CD4-positive, CD25-positive, alpha-beta regulatory T cell (primary cell): ENCODE data around the gene OGT. TPM values are rescaled to one million over a fixed set of nuclear protein-coding genes. Genes with fewer than 3 reads are reported as not detected.
"Not testable (repeated sequence)": the region's sequence is repeated elsewhere in the genome, so short reads cannot be mapped to it uniquely, and the experiment has no call there.

ENCODE experiments used
- ATAC-seq, 2 donors: fragments of 150-1000 bp; cut with Tn5 transposase; one replicate each; pipeline ENCODE4 v1.10.0; 2021; ENCODE audit warnings: low read depth in 2 of 2, moderate number of reproducible peaks in 2 of 2, moderate library complexity in 1 of 2
- DNase-seq, 3 donors: peaks; one replicate each; pipeline versions ENCODE4 v3.0.0 to v3.0.0-alpha.2; 2012 to 2022; ENCODE audit warnings: mixed read lengths in 1 of 3
- H3K27ac ChIP-seq: one replicate; pipeline ENCODE4 v1.7.0; 2013; ENCODE audit warnings: mild to moderate bottlenecking, low read length; ENCODE audit not compliant: insufficient read depth, poor library complexity, severe bottlenecking
- H3K27me3 ChIP-seq: one replicate; pipeline ENCODE4 v1.7.0; 2013; ENCODE audit warnings: low read length; ENCODE audit not compliant: control insufficient read depth, insufficient read depth
- H3K36me3 ChIP-seq: one replicate; pipeline ENCODE4 v1.7.0; 2013; ENCODE audit warnings: mild to moderate bottlenecking, low read length, moderate library complexity; ENCODE audit not compliant: control insufficient read depth, insufficient read depth
- H3K4me1 ChIP-seq: 2 replicates; pipeline ENCODE4 v1.7.0; 2013; ENCODE audit warnings: mild to moderate bottlenecking, low read length; ENCODE audit not compliant: insufficient read depth, control insufficient read depth, poor library complexity, severe bottlenecking
- H3K4me3 ChIP-seq: one replicate; pipeline ENCODE4 v1.7.0; 2013; ENCODE audit warnings: low read depth, mild to moderate bottlenecking, low read length, moderate library complexity
- H3K9me3 ChIP-seq, 2 experiments: 1 replicate in 1 of 2; 2 replicates in 1 of 2; pipeline ENCODE4 v1.7.0; 2013; ENCODE audit warnings: low read length in 2 of 2, mild to moderate bottlenecking in 1 of 2, moderate library complexity in 1 of 2; ENCODE audit not compliant: control insufficient read depth in 2 of 2
- H3K27ac Mint-ChIP-seq, 3 donors: one replicate each; pipeline ENCODE4 v1.8.0; 2020 to 2022; ENCODE audit warnings: mild to moderate bottlenecking in 3 of 3, mixed read lengths in 3 of 3, moderate library complexity in 2 of 3
- H3K27me3 Mint-ChIP-seq: one replicate; pipeline ENCODE4 v1.8.0; 2022; ENCODE audit warnings: mild to moderate bottlenecking, mixed read lengths
- H3K36me3 Mint-ChIP-seq: one replicate; pipeline ENCODE4 v1.8.0; 2020; ENCODE audit warnings: mixed read lengths
- H3K4me1 Mint-ChIP-seq, 4 donors: one replicate each; pipeline ENCODE4 v1.8.0; 2020 to 2022; ENCODE audit warnings: mixed read lengths in 4 of 4, mild to moderate bottlenecking in 1 of 4
- H3K4me3 Mint-ChIP-seq, 4 donors: one replicate each; pipeline ENCODE4 v1.8.0; 2020 to 2022; ENCODE audit warnings: mild to moderate bottlenecking in 4 of 4, mixed read lengths in 4 of 4, moderate library complexity in 3 of 4
- H3K9me3 Mint-ChIP-seq, 7 donors: one replicate each; pipeline ENCODE4 v1.8.0; 2020 to 2022; ENCODE audit warnings: mixed read lengths in 7 of 7, mild to moderate bottlenecking in 3 of 7, moderate library complexity in 2 of 7
- polyA plus RNA-seq, 4 donors: library from polyadenylated mRNA; unstranded; fragments of 300-500 nt; fragmentation: Illumina TruSeq; gene quantifications; one replicate each; pipeline ENCODE4 v1.2.3, GENCODE V29; 2021
- total RNA-seq: library from RNA; stranded (reverse); gene quantifications from one replicate; pipeline ENCODE4 v1.2.3, GENCODE V29; 2022

Gene OGT
- total RNA-seq (557 TPM), polyA plus RNA-seq (10 to 100 TPM; 27.7 to 45.3 (median 37.0) TPM)

- H3K4me1 ChIP-seq: peaks cover 11% of the 10 kb centered on the region
- Mint-ChIP-seq H3K36me3 (peaks cover 8% of the 10 kb centered on the region), H3K27ac (peak within 1 kb of the TSS; percentile 98 to 99 (median 99)), H3K4me1 (peaks cover 8 to 35% (median 16%) of the 10 kb centered on the region in 4 donors), H3K27me3 (no peaks in the 10 kb centered on the region), H3K4me3 (peak within 1 kb of the TSS; percentile 94 to 100 (median 98)), H3K9me3 (peaks cover 0 to 7% (median 0%) of the 10 kb centered on the region in 7 donors)
- no peaks in the 10 kb centered on the region for H3K9me3 ChIP-seq
- H3K36me3 ChIP-seq: peaks cover 5% of the 10 kb centered on the region
- peak within 1 kb of the TSS; percentile 93 for H3K27ac ChIP-seq
- DNase-seq: peak; percentile 85 to 98 (median 93)
- peak; percentile 79 to 80 for ATAC-seq
- peak within 1 kb of the TSS; percentile 99 for H3K4me3 ChIP-seq
- no peaks in the 10 kb centered on the region for H3K27me3 ChIP-seq
Measured at GRCh38 chrX:71532753-71533425, at the start of gene OGT. TSS of gene OGT (plus strand) at chrX:71533104. CDS start at chrX:71533300, 196 bp downstream.

DNA sequence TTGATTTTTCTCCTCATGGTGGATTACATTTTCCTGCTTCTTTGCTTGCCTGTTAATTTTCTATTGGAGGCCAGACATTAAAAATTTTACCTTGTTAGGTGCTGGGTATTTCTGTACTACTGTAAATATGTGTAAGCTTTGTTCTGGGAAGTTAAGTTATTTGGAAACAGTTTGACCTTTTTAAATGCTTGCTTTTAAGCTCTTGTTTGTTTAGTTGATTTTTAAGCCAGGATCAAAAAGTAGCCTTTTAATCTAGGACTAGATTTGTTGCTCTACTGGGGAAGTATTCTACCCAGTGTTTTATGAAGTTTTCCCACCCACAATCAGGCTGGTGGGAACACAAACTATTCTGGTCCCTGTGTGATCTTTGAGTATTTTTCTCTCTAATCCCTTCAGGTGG is 45.1 kb upstream of the OGT start:
- no peaks in the 10 kb centered on the region for H3K36me3 Mint-ChIP-seq
- Histone ChIP-seq H3K4me3 (no peak overlapping the region), H3K27me3 (no peaks in the 10 kb centered on the region), H3K27ac (no peak overlapping the region), H3K4me1 (peaks cover 5% of the 10 kb centered on the region), H3K36me3 (no peaks in the 10 kb centered on the region), H3K9me3 (no peaks in the 10 kb centered on the region)
- H3K27ac Mint-ChIP-seq: peak overlapping the region in 1 of 3 donors; percentile 3
- peaks cover 0 to 9% (median 5%) of the 10 kb centered on the region in 4 donors for H3K4me1 Mint-ChIP-seq
- peaks cover 0 to 1% (median 0%) of the 10 kb centered on the region in 7 donors for H3K9me3 Mint-ChIP-seq
- H3K27me3 Mint-ChIP-seq: no peaks in the 10 kb centered on the region
- DNase-seq (no peak), ATAC-seq (no peak)
- H3K4me3 Mint-ChIP-seq: no peak overlapping the region

- H3K4me3 Mint-ChIP-seq: peak overlapping the region in 1 of 4 donors; percentile 82
- H3K27ac Mint-ChIP-seq: no peak overlapping the region
- peaks cover 0 to 2% (median 0%) of the 10 kb centered on the region in 7 donors for H3K9me3 Mint-ChIP-seq
- no peaks in the 10 kb centered on the region for H3K27me3 ChIP-seq
- no peaks in the 10 kb centered on the region for H3K9me3 ChIP-seq
- H3K27ac ChIP-seq: no peak overlapping the region
- peaks cover 0 to 14% (median 5%) of the 10 kb centered on the region in 4 donors for H3K4me1 Mint-ChIP-seq
- H3K27me3 Mint-ChIP-seq: no peaks in the 10 kb centered on the region
- H3K4me1 ChIP-seq: peaks cover 5% of the 10 kb centered on the region
- no peaks in the 10 kb centered on the region for H3K36me3 Mint-ChIP-seq
- H3K4me3 ChIP-seq: no peak overlapping the region
- no peak for ATAC-seq
- no peak for DNase-seq
- no peaks in the 10 kb centered on the region for H3K36me3 ChIP-seq
Measured at GRCh38 chrX:71489540-71489939, 43.4 kb upstream of the OGT start.

- peaks cover 0 to 2% (median 0%) of the 10 kb centered on the region in 7 donors for H3K9me3 Mint-ChIP-seq
- peak overlapping the region; percentile 82 to 90 (median 86) for H3K4me3 Mint-ChIP-seq
- no peaks in the 10 kb centered on the region for H3K9me3 ChIP-seq
- H3K4me3 ChIP-seq: peak overlapping the region; percentile 64
- DNase-seq (peak; percentile 20 to 62 (median 44)), ATAC-seq (peak; percentile 75 to 82)
- H3K36me3 Mint-ChIP-seq: no peaks in the 10 kb centered on the region
- H3K27ac ChIP-seq: no peak overlapping the region
- H3K27me3 Mint-ChIP-seq: no peaks in the 10 kb centered on the region
- H3K36me3 ChIP-seq: no peaks in the 10 kb centered on the region
- peaks cover 5% of the 10 kb centered on the region for H3K4me1 ChIP-seq
- H3K4me1 Mint-ChIP-seq: peaks cover 0 to 14% (median 3%) of the 10 kb centered on the region in 4 donors
- no peaks in the 10 kb centered on the region for H3K27me3 ChIP-seq
- H3K27ac Mint-ChIP-seq: peak overlapping the region; percentile 62 to 77 (median 75)
Measured at GRCh38 chrX:71492231-71493065, 40.5 kb upstream of the OGT start.

DNA sequence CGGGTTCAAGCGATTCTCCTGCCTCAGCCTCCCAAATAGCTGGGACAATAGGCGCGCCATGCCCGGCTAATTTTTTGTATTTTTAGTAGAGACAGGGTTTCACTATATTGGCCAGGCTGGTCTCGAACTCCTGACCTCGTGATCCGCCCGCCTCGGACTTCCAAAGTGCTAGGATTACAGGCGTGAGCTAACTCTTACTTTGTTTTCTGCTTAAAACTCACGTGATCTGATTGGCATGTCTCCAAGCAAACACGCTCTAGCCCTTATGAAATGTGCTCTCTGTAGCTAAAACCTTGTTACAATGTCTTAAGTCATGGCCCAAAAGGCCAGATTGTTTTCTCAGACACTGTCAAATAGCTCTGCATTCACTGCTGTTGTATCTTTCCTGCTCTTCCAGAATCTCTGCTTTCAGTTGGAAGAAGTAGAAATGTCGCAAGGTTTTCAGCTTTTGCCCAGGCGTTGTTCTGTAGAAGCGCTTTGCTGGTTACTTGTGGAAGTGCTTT is 39.7 kb upstream of the OGT start:
- H3K36me3 ChIP-seq: no peaks in the 10 kb centered on the region
- H3K27ac ChIP-seq: no peak overlapping the region
- peak overlapping the region in 1 of 3 donors; percentile 56 for H3K27ac Mint-ChIP-seq
- DNase-seq: no peak
- H3K4me1 Mint-ChIP-seq: peaks cover 0 to 14% (median 3%) of the 10 kb centered on the region in 4 donors
- peaks cover 0 to 2% (median 0%) of the 10 kb centered on the region in 7 donors for H3K9me3 Mint-ChIP-seq
- no peak for ATAC-seq
- no peaks in the 10 kb centered on the region for H3K9me3 ChIP-seq
- no peaks in the 10 kb centered on the region for H3K36me3 Mint-ChIP-seq
- peak overlapping the region; percentile 43 to 87 (median 79) for H3K4me3 Mint-ChIP-seq
- peaks cover 5% of the 10 kb centered on the region for H3K4me1 ChIP-seq
- H3K27me3 Mint-ChIP-seq: no peaks in the 10 kb centered on the region
- H3K27me3 ChIP-seq: no peaks in the 10 kb centered on the region
- H3K4me3 ChIP-seq: no peak overlapping the region

DNA sequence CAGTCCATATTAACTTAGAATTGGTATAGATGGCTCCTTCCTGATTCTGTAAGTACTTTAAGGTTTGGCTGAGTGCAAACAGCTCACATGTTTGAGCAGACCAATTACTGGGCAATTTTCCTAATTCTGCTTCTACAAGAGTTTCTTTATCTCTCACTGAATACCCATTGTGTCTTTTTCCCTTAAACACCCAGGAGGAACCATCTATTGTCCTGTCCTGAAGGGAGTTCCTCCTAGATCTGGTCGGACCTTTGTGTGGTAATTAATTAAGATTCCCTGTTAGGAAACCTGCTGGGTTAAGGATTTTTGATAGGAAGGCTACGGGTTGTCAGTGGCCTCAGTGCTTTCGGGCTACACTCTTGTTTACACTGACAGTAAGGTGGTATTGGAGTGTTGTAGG is 36.9 kb upstream of the OGT start:
- H3K4me3 ChIP-seq, H3K36me3 Mint-ChIP-seq, H3K27me3 Mint-ChIP-seq, H3K9me3 Mint-ChIP-seq, H3K4me3 Mint-ChIP-seq, H3K4me1 ChIP-seq, DNase-seq, H3K9me3 ChIP-seq, H3K36me3 ChIP-seq, H3K27ac ChIP-seq, H3K27ac Mint-ChIP-seq, H3K27me3 ChIP-seq, ATAC-seq: not testable (repeated sequence)
- H3K4me1 Mint-ChIP-seq: peaks cover 0 to 14% (median under 1%) of the 10 kb centered on the region in 4 donors

DNA sequence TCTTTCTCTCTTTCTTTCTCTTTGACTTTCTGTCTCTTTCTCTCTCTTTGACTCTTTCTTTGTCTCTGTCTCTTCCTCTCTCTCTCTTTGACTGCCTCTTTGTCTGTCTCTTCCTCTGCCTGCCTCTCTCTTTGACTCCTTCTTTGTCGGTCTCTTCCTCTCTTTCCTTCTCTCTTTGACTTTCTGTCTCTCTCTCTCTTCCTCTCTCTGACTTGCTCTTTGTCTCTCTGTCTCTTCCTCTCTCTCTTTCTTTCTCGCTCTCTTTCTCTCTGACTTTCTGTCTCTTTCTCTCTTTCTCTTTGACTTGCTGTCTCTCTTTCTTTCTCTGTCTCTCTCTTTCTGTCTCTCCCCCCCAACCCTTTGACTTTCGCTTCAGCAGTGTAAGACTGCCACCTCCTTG is 36.4 kb upstream of the OGT start:
- Histone ChIP-seq H3K36me3 (no peaks in the 10 kb centered on the region), H3K4me3 (no peak overlapping the region), H3K27ac (no peak overlapping the region), H3K9me3 (no peaks in the 10 kb centered on the region), H3K4me1 (peaks cover 5% of the 10 kb centered on the region), H3K27me3 (no peaks in the 10 kb centered on the region)
- Mint-ChIP-seq H3K27me3 (no peaks in the 10 kb centered on the region), H3K27ac (no peak overlapping the region), H3K9me3 (peaks cover 0 to 4% (median 0%) of the 10 kb centered on the region in 7 donors), H3K4me3 (peak overlapping the region in 1 of 4 donors; percentile 71), H3K36me3 (no peaks in the 10 kb centered on the region), H3K4me1 (peaks cover 0 to 14% (median under 1%) of the 10 kb centered on the region in 4 donors)
- DNase-seq: no peak
- ATAC-seq: no peak
